ENCODE data around the gene OTX1. TPM values are rescaled to one million over a fixed set of nuclear protein-coding genes. Genes with fewer than 3 reads are reported as not detected.
"Not testable (repeated sequence)": the region's sequence is repeated elsewhere in the genome, so short reads cannot be mapped to it uniquely, and the experiment has no call there.

The OTX1 gene
- total RNA-seq, 2 donors from 2014 or later, result 0.75 TPM; not detected in 1

GRCh38 chr2:63058921-63059792, 8.5 kb downstream of the OTX1 start:
- no peaks in the 10 kb centered on the region for H3K9me3 Mint-ChIP-seq
- no peak overlapping the region for H3K27ac Mint-ChIP-seq
- peaks cover 4% of the 10 kb centered on the region for H3K36me3 Mint-ChIP-seq
- DNase-seq (ENCODE audit: low spot score), result no peak
- H3K4me3 Mint-ChIP-seq, result peak overlapping the region; percentile 54
- ATAC-seq, result peak in 1 of 2 donors; percentile 37
- peaks cover 53 to 81% of the 10 kb centered on the region in 2 donors for H3K27me3 Mint-ChIP-seq
- peaks cover 38 to 44% of the 10 kb centered on the region in 2 donors for H3K4me1 Mint-ChIP-seq (ENCODE audit: low read depth in 2 of 2)

GRCh38 chr2:63059793-63060471, 9.3 kb downstream of the OTX1 start:
- Mint-ChIP-seq H3K36me3 (peaks cover 4% of the 10 kb centered on the region), H3K9me3 (no peaks in the 10 kb centered on the region), H3K4me1 (ENCODE audit: low read depth in 2 of 2) (peaks cover 32 to 36% of the 10 kb centered on the region in 2 donors), H3K4me3 (peak overlapping the region; percentile 49), H3K27me3 (peaks cover 50 to 74% of the 10 kb centered on the region in 2 donors), H3K27ac (no peak overlapping the region)
- DNase-seq (ENCODE audit: low spot score) (no peak), ATAC-seq (peak in 1 of 2 donors; percentile 7)

GRCh38 chr2:63060472-63060991, 9.9 kb downstream of the OTX1 start:
- Mint-ChIP-seq H3K27me3 (peaks cover 48 to 72% of the 10 kb centered on the region in 2 donors), H3K36me3 (peaks cover 4% of the 10 kb centered on the region), H3K4me3 (no peak overlapping the region), H3K4me1 (ENCODE audit: low read depth in 2 of 2) (peaks cover 30 to 35% of the 10 kb centered on the region in 2 donors), H3K27ac (no peak overlapping the region), H3K9me3 (no peaks in the 10 kb centered on the region)
- ATAC-seq (no peak), DNase-seq (ENCODE audit: low spot score) (no peak)

- peaks cover 2 to 5% of the 10 kb centered on the region in 2 donors for H3K4me1 Mint-ChIP-seq (ENCODE audit: low read depth in 2 of 2)
These were observed 13.6 kb downstream of the OTX1 start for GRCh38 chr2:63064197-63064596.

GRCh38 chr2:63064661-63065060, 14.0 kb downstream of the OTX1 start:
- DNase-seq (ENCODE audit: low spot score), result no peak
- H3K9me3 Mint-ChIP-seq, result no peaks in the 10 kb centered on the region
- H3K4me1 Mint-ChIP-seq (ENCODE audit: low read depth in 2 of 2), result peaks cover 2 to 5% of the 10 kb centered on the region in 2 donors
- H3K27me3 Mint-ChIP-seq, result peaks cover 33 to 63% of the 10 kb centered on the region in 2 donors
- no peak for ATAC-seq
- H3K4me3 Mint-ChIP-seq, result no peak overlapping the region
- H3K27ac Mint-ChIP-seq, result no peak overlapping the region
- peaks cover 4% of the 10 kb centered on the region for H3K36me3 Mint-ChIP-seq

More at GRCh38 chr2:63064197-63064596, 13.6 kb downstream of the OTX1 start:
- no peak overlapping the region for H3K27ac Mint-ChIP-seq
- no peak overlapping the region for H3K4me3 Mint-ChIP-seq
- ATAC-seq, result no peak
- H3K27me3 Mint-ChIP-seq, result peaks cover 33 to 64% of the 10 kb centered on the region in 2 donors
- peaks cover 4% of the 10 kb centered on the region for H3K36me3 Mint-ChIP-seq
- H3K9me3 Mint-ChIP-seq, result no peaks in the 10 kb centered on the region
- no peak for DNase-seq (ENCODE audit: low spot score)

- H3K4me1 Mint-ChIP-seq (ENCODE audit: low read depth in 2 of 2), result no peaks in the 10 kb centered on the region
- peaks cover 29 to 50% of the 10 kb centered on the region in 2 donors for H3K27me3 Mint-ChIP-seq
- DNase-seq (ENCODE audit: low spot score) (no peak), ATAC-seq (no peak)
- no peaks in the 10 kb centered on the region for H3K36me3 Mint-ChIP-seq
- no peak overlapping the region for H3K4me3 Mint-ChIP-seq
- no peak overlapping the region for H3K27ac Mint-ChIP-seq
- no peaks in the 10 kb centered on the region for H3K9me3 Mint-ChIP-seq
These were observed 15.6 kb downstream of the OTX1 start for GRCh38 chr2:63066265-63066664.

- no peak for DNase-seq (ENCODE audit: low spot score)
- no peaks in the 10 kb centered on the region for H3K36me3 Mint-ChIP-seq
- no peaks in the 10 kb centered on the region for H3K4me1 Mint-ChIP-seq (ENCODE audit: low read depth in 2 of 2)
- H3K4me3 Mint-ChIP-seq, result no peak overlapping the region
- peaks cover 29 to 45% of the 10 kb centered on the region in 2 donors for H3K27me3 Mint-ChIP-seq
- ATAC-seq, result no peak
- no peak overlapping the region for H3K27ac Mint-ChIP-seq
- no peaks in the 10 kb centered on the region for H3K9me3 Mint-ChIP-seq
These were observed 16.2 kb downstream of the OTX1 start for GRCh38 chr2:63066838-63067237.

GRCh38 chr2:63071664-63072063, 21.0 kb downstream of the OTX1 start:
- Mint-ChIP-seq H3K27me3 (peaks cover 19 to 20% of the 10 kb centered on the region in 2 donors), H3K4me3 (no peak overlapping the region), H3K36me3 (no peaks in the 10 kb centered on the region), H3K4me1 (ENCODE audit: low read depth in 2 of 2) (no peaks in the 10 kb centered on the region), H3K9me3 (no peaks in the 10 kb centered on the region), H3K27ac (no peak overlapping the region)
- no peak for DNase-seq (ENCODE audit: low spot score)
- ATAC-seq, result no peak

DNA sequence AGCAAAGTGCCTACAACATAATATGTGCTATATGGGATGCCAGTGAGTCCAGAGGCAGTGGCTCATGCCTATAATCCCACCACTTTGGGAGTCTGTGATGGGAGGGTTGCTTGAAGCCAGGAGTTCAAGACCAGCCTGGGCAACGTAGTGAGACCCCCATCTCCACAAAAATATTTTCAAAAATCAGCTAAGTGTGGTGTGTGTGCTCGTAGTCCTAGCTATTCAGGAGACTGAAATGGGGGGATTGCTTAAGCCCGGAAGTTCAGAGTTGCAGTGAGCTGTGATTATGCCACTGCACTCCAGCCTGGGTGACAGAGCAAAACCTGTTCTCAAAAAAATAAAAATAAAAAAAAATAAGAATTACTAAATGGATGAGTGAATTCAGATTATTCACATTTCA, 23.4 kb downstream of the OTX1 start:
- H3K4me3 Mint-ChIP-seq, result no peak overlapping the region
- H3K27me3 Mint-ChIP-seq, result peaks cover 17 to 27% of the 10 kb centered on the region in 2 donors
- H3K27ac Mint-ChIP-seq, result no peak overlapping the region
- ATAC-seq (no peak), DNase-seq (ENCODE audit: low spot score) (no peak)
- no peaks in the 10 kb centered on the region for H3K36me3 Mint-ChIP-seq
- no peaks in the 10 kb centered on the region for H3K4me1 Mint-ChIP-seq (ENCODE audit: low read depth in 2 of 2)
- H3K9me3 Mint-ChIP-seq, result no peaks in the 10 kb centered on the region

GRCh38 chr2:63074399-63074798, 23.8 kb downstream of the OTX1 start:
- H3K36me3 Mint-ChIP-seq; DNase-seq (ENCODE audit: low spot score); ATAC-seq; H3K4me1 Mint-ChIP-seq (ENCODE audit: low read depth in 2 of 2); H3K4me3 Mint-ChIP-seq; H3K27ac Mint-ChIP-seq; H3K9me3 Mint-ChIP-seq: not testable (repeated sequence)
- peaks cover 17 to 27% of the 10 kb centered on the region in 2 donors for H3K27me3 Mint-ChIP-seq

- Mint-ChIP-seq H3K9me3 (no peaks in the 10 kb centered on the region), H3K4me1 (ENCODE audit: low read depth in 2 of 2) (no peaks in the 10 kb centered on the region), H3K36me3 (no peaks in the 10 kb centered on the region), H3K4me3 (no peak overlapping the region), H3K27ac (no peak overlapping the region), H3K27me3 (peaks cover 17 to 37% of the 10 kb centered on the region in 2 donors)
- ATAC-seq (no peak), DNase-seq (ENCODE audit: low spot score) (no peak)
These were observed 28.4 kb downstream of the OTX1 start for GRCh38 chr2:63078852-63079606.

DNA sequence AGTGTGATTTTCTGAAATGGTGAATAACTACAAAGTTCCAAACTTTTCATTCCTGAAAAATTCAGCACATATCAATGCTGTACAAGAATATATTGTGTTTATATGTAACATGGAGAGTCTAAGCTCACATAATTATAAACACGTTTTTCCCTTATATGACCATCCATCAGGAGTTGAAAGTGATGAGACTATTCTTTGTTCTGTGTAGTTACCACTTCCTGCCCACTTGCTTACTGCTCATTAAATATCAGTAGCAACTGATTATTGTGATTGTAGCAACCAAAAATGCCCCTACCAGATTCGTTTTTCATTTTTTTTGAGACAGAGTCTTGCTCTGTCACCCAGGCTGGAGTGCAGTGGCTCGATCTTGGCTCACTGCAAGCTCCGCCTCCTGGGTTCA, 30.8 kb downstream of the OTX1 start:
- H3K36me3 Mint-ChIP-seq, result peaks cover 4% of the 10 kb centered on the region
- H3K9me3 Mint-ChIP-seq, result peaks cover 5% of the 10 kb centered on the region
- no peak overlapping the region for H3K4me3 Mint-ChIP-seq
- H3K27me3 Mint-ChIP-seq, result peaks cover 18 to 51% of the 10 kb centered on the region in 2 donors
- H3K4me1 Mint-ChIP-seq (ENCODE audit: low read depth in 2 of 2), result no peaks in the 10 kb centered on the region
- DNase-seq (ENCODE audit: low spot score), result no peak
- no peak overlapping the region for H3K27ac Mint-ChIP-seq
- no peak for ATAC-seq

GRCh38 chr2:63086687-63087086, 36.1 kb downstream of the OTX1 start:
- no peak for DNase-seq (ENCODE audit: low spot score)
- H3K27me3 Mint-ChIP-seq, result peaks cover 15 to 26% of the 10 kb centered on the region in 2 donors
- H3K36me3 Mint-ChIP-seq, result peaks cover 8% of the 10 kb centered on the region
- no peak for ATAC-seq
- H3K4me3 Mint-ChIP-seq, result no peak overlapping the region
- no peak overlapping the region for H3K27ac Mint-ChIP-seq
- H3K9me3 Mint-ChIP-seq, result peaks cover 8% of the 10 kb centered on the region
- H3K4me1 Mint-ChIP-seq (ENCODE audit: low read depth in 2 of 2), result no peaks in the 10 kb centered on the region

All from natural killer cell treated with Interleukin-12 subunit alpha and Interleukin-12 subunit beta and Interleukin-15 and Interleukin-18, amount 100 ng/mL, for 72 hours (primary cell).